ENCODE measurements around the gene DIAPH1.

Gene DIAPH1

GRCh38 chr5:141476132-141476911, 142.5 kb downstream of the DIAPH1 start:
- DNase-seq, result peak; percentile 5

- peak; percentile 77 for DNase-seq
Measured at GRCh38 chr5:141475625-141476131, 143.1 kb downstream of the DIAPH1 start, which contains the start of gene PCDHGC3. TSS of gene PCDHGC3 (plus strand) at chr5:141475966. CDS start at chr5:141476117, 151 bp downstream.

- DNase-seq, result no peak
Measured at GRCh38 chr5:141465351-141465750, 153.4 kb downstream of the DIAPH1 start.

Data from NCI-H1105 (cell line).